Mucosa of descending colon (tissue), 3 donors: Measurements from ENCODE around the gene ARF1. TPM values are rescaled to one million over a fixed set of nuclear protein-coding genes. Genes with fewer than 3 reads are reported as not detected.

Source experiments
- ATAC-seq: fragments of 200-7000 bp; cut with Tn5 transposase; one replicate; pipeline ENCODE4 v1.9.1; 2020; ENCODE audit warnings: mild to moderate bottlenecking, moderate library complexity
- DNase-seq, 3 donors: peaks; one replicate each; pipeline ENCODE4 v3.0.0-alpha.2; 2020
- H3K36me3 ChIP-seq: fragments of 200-600 bp; one replicate; pipeline ENCODE4 v1.8.0; 2021; ENCODE audit warnings: low read depth, mild to moderate bottlenecking
- H3K4me1 ChIP-seq: fragments of 200-600 bp; one replicate; pipeline ENCODE4 v1.8.0; 2021; ENCODE audit warnings: low read depth, mild to moderate bottlenecking
- H3K4me3 ChIP-seq: fragments of 200-600 bp; one replicate; pipeline ENCODE4 v1.8.0; 2021; ENCODE audit warnings: mild to moderate bottlenecking
- H3K9me3 ChIP-seq: fragments of 200-600 bp; one replicate; pipeline ENCODE4 v1.8.0; 2021; ENCODE audit warnings: mild to moderate bottlenecking
- intact Hi-C, 2 donors: fragments of 100-400 bp; cut with DNase I in 1 of 2; cut with micrococcal nuclease in 1 of 2; formaldehyde crosslinking; loops; one replicate each; pipeline versions ENCODE4 v1.11.0 to v1.11.1; 2022; cut with DNase I, micrococcal nuclease
- microRNA-seq: library from miRNA; unstranded; fragments of <30 nt; microRNA quantifications from one replicate; pipeline ENCODE4, GENCODE V29; 2019
- total RNA-seq, 3 donors: library from RNA; stranded (reverse); fragmentation: NEBNext Ultra II Directional in 2 of 3; extraction: Animal tissue kit (Norgen Biotek cat#: 25700) in 2 of 3; gene quantifications; one replicate each; pipeline versions ENCODE4 v1.2.1 to v1.2.4, GENCODE V29; 2021 to 2023
- TF ChIP-seq, protein P1 (sequence below): fragments of 200-600 bp; IDR thresholded peaks from one replicate; pipeline ENCODE4 v1.8.0; 2022; ENCODE audit warnings: antibody characterized with exemption, mild to moderate bottlenecking
- donor health status: DM: no; HTN: no; CAD: no; lungs with moderate emphysema.
- donor health status: DM: no; HTN: no; CAD: no.
- donor health status: DM: no; HTN: yes; CAD: no.

Gene ARF1
- total RNA-seq, 3 donors from 2014 or later, result 339 to 490 (median 479) TPM

GRCh38 chr1:228147151-228147693, 64.7 kb downstream of the ARF1 start:
- no peaks in the 10 kb centered on the region for H3K9me3 ChIP-seq
- H3K4me1 ChIP-seq, result peaks cover 12% of the 10 kb centered on the region
- ATAC-seq (no peak), DNase-seq (no peak)
- TF ChIP-seq, protein P1, sequence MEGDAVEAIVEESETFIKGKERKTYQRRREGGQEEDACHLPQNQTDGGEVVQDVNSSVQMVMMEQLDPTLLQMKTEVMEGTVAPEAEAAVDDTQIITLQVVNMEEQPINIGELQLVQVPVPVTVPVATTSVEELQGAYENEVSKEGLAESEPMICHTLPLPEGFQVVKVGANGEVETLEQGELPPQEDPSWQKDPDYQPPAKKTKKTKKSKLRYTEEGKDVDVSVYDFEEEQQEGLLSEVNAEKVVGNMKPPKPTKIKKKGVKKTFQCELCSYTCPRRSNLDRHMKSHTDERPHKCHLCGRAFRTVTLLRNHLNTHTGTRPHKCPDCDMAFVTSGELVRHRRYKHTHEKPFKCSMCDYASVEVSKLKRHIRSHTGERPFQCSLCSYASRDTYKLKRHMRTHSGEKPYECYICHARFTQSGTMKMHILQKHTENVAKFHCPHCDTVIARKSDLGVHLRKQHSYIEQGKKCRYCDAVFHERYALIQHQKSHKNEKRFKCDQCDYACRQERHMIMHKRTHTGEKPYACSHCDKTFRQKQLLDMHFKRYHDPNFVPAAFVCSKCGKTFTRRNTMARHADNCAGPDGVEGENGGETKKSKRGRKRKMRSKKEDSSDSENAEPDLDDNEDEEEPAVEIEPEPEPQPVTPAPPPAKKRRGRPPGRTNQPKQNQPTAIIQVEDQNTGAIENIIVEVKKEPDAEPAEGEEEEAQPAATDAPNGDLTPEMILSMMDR, result no peak
- H3K36me3 ChIP-seq, result no peaks in the 10 kb centered on the region
- H3K4me3 ChIP-seq, result no peak overlapping the region
- intact Hi-C loops, result no loop called here

DNA sequence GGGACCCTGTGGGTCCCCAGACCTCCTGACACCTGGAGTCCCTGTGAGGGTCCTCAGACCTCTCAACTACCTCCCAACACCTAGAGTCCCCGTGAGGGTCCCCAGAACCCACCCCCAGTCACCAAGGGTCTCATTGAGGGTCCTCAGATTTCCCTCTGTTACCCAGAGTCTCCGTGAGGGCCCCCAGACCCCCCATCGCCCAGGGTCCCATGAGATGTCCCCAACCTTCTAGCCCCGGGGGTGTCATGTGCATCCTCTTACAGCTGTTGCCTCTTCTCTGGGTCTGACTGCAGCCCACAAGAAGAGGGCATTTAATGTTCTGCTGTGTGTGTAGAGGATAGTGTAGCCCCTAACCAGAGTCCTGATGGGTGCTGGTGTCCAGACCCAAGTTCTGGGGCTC, 65.3 kb downstream of the ARF1 start:
- TF ChIP-seq, protein P1, result no peak
- ATAC-seq, result no peak
- Histone ChIP-seq H3K4me3 (no peak overlapping the region), H3K36me3 (no peaks in the 10 kb centered on the region), H3K9me3 (no peaks in the 10 kb centered on the region), H3K4me1 (peaks cover 7% of the 10 kb centered on the region)
- DNase-seq, result no peak
- intact Hi-C loops, result no loop called here

- no peaks in the 10 kb centered on the region for H3K9me3 ChIP-seq
- no peak for ATAC-seq
- no peaks in the 10 kb centered on the region for H3K36me3 ChIP-seq
- intact Hi-C loops, result no loop called here
- DNase-seq, result no peak
- no peak overlapping the region for H3K4me3 ChIP-seq
- TF ChIP-seq, protein P1, result no peak
- H3K4me1 ChIP-seq, result peaks cover 3% of the 10 kb centered on the region
Observed at GRCh38 chr1:228148196-228148861, 65.8 kb downstream of the ARF1 start.

Small RNA genes within 50 kb of the gene (microRNA-seq; reads per million reads assigned to microRNA genes)
- 1.9 reads per million for gene MIR3620

Other genes with a start within 250 kb of the ARF1 start
- gene WNT9A, start 134.8 kb upstream of the ARF1 start, total RNA-seq, result 10 to 100 TPM in 1 of 3 donors, 1 to 10 TPM in 2; 1.7 to 12.7 (median 2.4) TPM
- not detected for gene WNT3A, start 75.7 kb upstream of the ARF1 start, total RNA-seq
- 10 to 100 TPM; 10.6 to 15.7 (median 13.9) TPM for gene C1orf35, start 20.6 kb downstream of the ARF1 start, total RNA-seq
- 10 to 100 TPM; 24.3 to 42.1 (median 37.3) TPM for gene MRPL55, start 26.6 kb downstream of the ARF1 start, total RNA-seq
- gene GUK1, start 57.6 kb downstream of the ARF1 start, total RNA-seq, result 100 to 1,000 TPM; 165 to 182 (median 178) TPM
- gene GJC2, start 67.2 kb downstream of the ARF1 start, total RNA-seq, result 1 to 10 TPM in 2 of 3 donors, under 1 TPM in 1; 0.55 to 8.9 (median 1.5) TPM
- gene IBA57, start 83.1 kb downstream of the ARF1 start, total RNA-seq, result 10 to 100 TPM; 11.5 to 12.9 (median 11.8) TPM
- 10 to 100 TPM in 1 of 3 donors, 1 to 10 TPM in 2; 4.2 to 30.9 (median 7.5) TPM for gene OBSCN, start 125.3 kb downstream of the ARF1 start, total RNA-seq